GM18498 (cell line): ENCODE results near the gene MAPT.

ENCODE experiments used
- ATAC-seq: cut with Tn5 transposase; IDR thresholded peaks from one replicate; pipeline ENCODE4 v1.9.1; 2021; ENCODE audit warnings: mild to moderate bottlenecking, moderate library complexity; ENCODE audit not compliant: unreplicated experiment

The MAPT gene

GRCh38 chr17:45969726-45970125 is 75.4 kb downstream of the MAPT start:
- no peak for ATAC-seq

GRCh38 chr17:45970659-45971058 is 76.3 kb downstream of the MAPT start:
- no peak for ATAC-seq

GRCh38 chr17:45971698-45972141 is 77.4 kb downstream of the MAPT start:
- no peak for ATAC-seq

GRCh38 chr17:45972531-45972930 is 78.2 kb downstream of the MAPT start:
- ATAC-seq: no peak

- ATAC-seq: no peak
Observed at GRCh38 chr17:45973099-45973780, 78.9 kb downstream of the MAPT start.

- no peak for ATAC-seq
Observed at GRCh38 chr17:45973946-45974859, 79.8 kb downstream of the MAPT start.

GRCh38 chr17:45974916-45975630 is 80.7 kb downstream of the MAPT start:
- ATAC-seq: no peak

GRCh38 chr17:45975640-45976295 is 81.4 kb downstream of the MAPT start:
- ATAC-seq: no peak

- ATAC-seq: no peak
Observed at GRCh38 chr17:45976391-45976754, 82.0 kb downstream of the MAPT start.

GRCh38 chr17:45976755-45977505 is 82.6 kb downstream of the MAPT start:
- no peak for ATAC-seq

- ATAC-seq: no peak
Observed at GRCh38 chr17:45977506-45977824, 83.1 kb downstream of the MAPT start.

GRCh38 chr17:45977976-45978626 is 83.7 kb downstream of the MAPT start:
- ATAC-seq: no peak

- ATAC-seq: no peak
Observed at GRCh38 chr17:45979137-45979536, 84.8 kb downstream of the MAPT start.

GRCh38 chr17:45980855-45981254 is 86.5 kb downstream of the MAPT start:
- no peak for ATAC-seq

- ATAC-seq: no peak
Observed at GRCh38 chr17:45981306-45981705, 87.0 kb downstream of the MAPT start.

- no peak for ATAC-seq
Observed at GRCh38 chr17:45982791-45983613, 88.6 kb downstream of the MAPT start.

GRCh38 chr17:45983614-45984310 is 89.4 kb downstream of the MAPT start:
- ATAC-seq: no peak

- no peak for ATAC-seq
Observed at GRCh38 chr17:45984368-45984767, 90.0 kb downstream of the MAPT start.
